ENCODE measurements around the gene COL17A1. TPM values are rescaled to one million over a fixed set of nuclear protein-coding genes. Genes with fewer than 3 reads are reported as not detected.

Gene COL17A1
- total RNA-seq: under 0.01 and 0.33 TPM in 2 replicates

DNA sequence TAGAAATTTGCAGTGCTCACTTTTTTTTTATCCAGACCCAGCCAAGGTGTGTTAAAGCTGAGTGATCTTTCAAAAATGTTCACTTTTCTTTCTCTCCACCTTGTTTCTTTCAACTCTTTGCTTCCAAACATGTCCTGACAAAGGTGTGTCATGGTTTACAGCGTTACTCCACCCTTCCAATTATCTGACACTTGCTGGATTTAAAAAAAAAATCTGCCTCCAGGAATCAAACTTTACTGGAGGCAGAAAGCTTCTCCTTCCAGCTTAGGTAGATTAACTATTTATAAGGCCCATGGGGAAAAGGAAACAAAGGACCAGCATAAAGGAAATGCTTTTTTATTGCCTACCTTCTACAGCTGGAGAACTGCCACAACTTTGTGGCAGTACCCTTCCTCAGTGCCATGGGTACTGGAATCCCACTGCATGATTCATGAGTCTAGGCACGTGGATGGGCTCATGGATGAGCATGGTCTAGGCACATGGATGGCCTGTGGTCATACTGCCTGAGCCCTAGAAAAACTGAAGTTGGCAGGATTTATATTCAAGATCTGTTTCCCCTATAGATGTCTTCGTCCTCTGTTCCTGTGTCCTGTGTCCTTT is at the start of gene COL17A1:
Gene COL17A1, minus strand, starts transcription at position 80 of the 600 bp plus-strand sequence. CDS start 5,207 bp downstream, outside the sequence.

GRCh38 chr10:104121485-104122224 is 36.0 kb upstream of the COL17A1 start, which contains the start of gene SFR1:
SFR1 (plus strand) TSS chr10:104122171; CDS start chr10:104122184, 13 bp downstream.

Other genes with a start within 250 kb of the COL17A1 start
- 17.9 and 34.6 TPM in 2 replicates for gene SH3PXD2A, start 230.3 kb downstream of the COL17A1 start, total RNA-seq
- 23.0 and 41.2 TPM in 2 replicates for gene STN1, start 167.7 kb downstream of the COL17A1 start, total RNA-seq
- gene SLK, start 118.7 kb downstream of the COL17A1 start, total RNA-seq: 67.6 and 87.3 TPM in 2 replicates
- 10.4 and 11.7 TPM in 2 replicates for gene SFR1, start 36.3 kb upstream of the COL17A1 start, total RNA-seq
- gene CFAP43, start 146.5 kb upstream of the COL17A1 start, total RNA-seq: 0.11 and 0.12 TPM in 2 replicates
- gene GSTO1, start 169.0 kb upstream of the COL17A1 start, total RNA-seq: 293 and 461 TPM in 2 replicates
- gene GSTO2, start 183.3 kb upstream of the COL17A1 start, total RNA-seq: 1.7 and 5.1 TPM in 2 replicates

Data from uterine smooth muscle cell (primary cell).